Colonic mucosa (tissue), 4 donors: Measurements from ENCODE around the gene PDE6B. TPM values are rescaled to one million over a fixed set of nuclear protein-coding genes. Genes with fewer than 3 reads are reported as not detected.

Experiments
- DNase-seq: peaks from one replicate; pipeline ENCODE4 v3.0.0-alpha.2; 2020
- H3K27ac ChIP-seq: fragments of 200-600 bp; one replicate; pipeline ENCODE4 v1.8.0; 2021
- H3K27me3 ChIP-seq: fragments of 200-600 bp; one replicate; pipeline ENCODE4 v1.8.0; 2021
- H3K36me3 ChIP-seq: fragments of 200-600 bp; one replicate; pipeline ENCODE4 v1.8.0; 2021
- H3K4me1 ChIP-seq: fragments of 200-600 bp; one replicate; pipeline ENCODE4 v1.8.0; 2021; ENCODE audit warnings: mild to moderate bottlenecking
- H3K4me3 ChIP-seq: fragments of 200-600 bp; one replicate; pipeline ENCODE4 v1.8.0; 2021
- H3K9ac ChIP-seq, 2 donors: one replicate each; pipeline ENCODE4 v1.7.0; 2013; ENCODE audit warnings: control low read depth in 2 of 2, low read depth in 2 of 2, low read length in 2 of 2
- H3K9me3 ChIP-seq: fragments of 200-600 bp; one replicate; pipeline ENCODE4 v1.8.0; 2021
- CTCF ChIP-seq: fragments of 200-600 bp; IDR thresholded peaks from one replicate; pipeline ENCODE4 v1.8.0; 2022; ENCODE audit warnings: antibody characterized with exemption, mild to moderate bottlenecking
- intact Hi-C: fragments of 100-400 bp; cut with DNase I; formaldehyde crosslinking; loops from one replicate; pipeline ENCODE4 v1.14.1; 2022
- total RNA-seq, 2 donors: library from RNA; stranded (reverse); fragmentation: NEBNext Ultra II Directional in 1 of 2; extraction: Animal tissue kit (Norgen Biotek cat#: 25700) in 1 of 2; gene quantifications; one replicate each; pipeline ENCODE4 v1.2.1, GENCODE V29; 2021
- donor health status: healthy.
- donor health status: DM: no; HTN: no; CAD: no.
- donor health status: DM: no; HTN: no; CAD: no.

The PDE6B gene
- total RNA-seq, 2 donors from 2014 or later: 1.2 to 2.3 TPM

- H3K36me3 ChIP-seq: no peaks in the 10 kb centered on the region
- H3K27me3 ChIP-seq: no peaks in the 10 kb centered on the region
- H3K4me3 ChIP-seq: no peak overlapping the region
- TF ChIP-seq CTCF: no peak
- H3K9me3 ChIP-seq: no peaks in the 10 kb centered on the region
- intact Hi-C loops: no loop called here
- DNase-seq: no peak
- H3K9ac ChIP-seq: no peak overlapping the region
- H3K27ac ChIP-seq: no peak overlapping the region
- no peaks in the 10 kb centered on the region for H3K4me1 ChIP-seq
These were observed 8.3 kb upstream of the PDE6B start for GRCh38 chr4:616911-617643.

- intact Hi-C loops: no loop called here
These were observed 7.4 kb upstream of the PDE6B start for GRCh38 chr4:617644-618641.

GRCh38 chr4:620201-620600 lies 5.2 kb upstream of the PDE6B start:
- Histone ChIP-seq H3K36me3 (no peaks in the 10 kb centered on the region), H3K9ac (no peak overlapping the region), H3K27me3 (no peaks in the 10 kb centered on the region), H3K4me1 (no peaks in the 10 kb centered on the region), H3K9me3 (no peaks in the 10 kb centered on the region), H3K4me3 (no peak overlapping the region), H3K27ac (no peak overlapping the region)
- no peak for DNase-seq
- intact Hi-C loops: no loop called here
- no peak for TF ChIP-seq CTCF

More at GRCh38 chr4:617644-618641, 7.4 kb upstream of the PDE6B start:
- Histone ChIP-seq H3K36me3 (no peaks in the 10 kb centered on the region), H3K27ac (no peak overlapping the region), H3K27me3 (no peaks in the 10 kb centered on the region), H3K9ac (no peak overlapping the region), H3K4me3 (no peak overlapping the region), H3K4me1 (no peaks in the 10 kb centered on the region), H3K9me3 (no peaks in the 10 kb centered on the region)
- TF ChIP-seq CTCF: no peak
- no peak for DNase-seq

GRCh38 chr4:620851-621261 lies 4.5 kb upstream of the PDE6B start:
- no peak for TF ChIP-seq CTCF
- H3K9ac ChIP-seq: no peak overlapping the region
- H3K27me3 ChIP-seq: no peaks in the 10 kb centered on the region
- intact Hi-C loops: no loop called here
- no peak overlapping the region for H3K4me3 ChIP-seq
- H3K9me3 ChIP-seq: no peaks in the 10 kb centered on the region
- no peak overlapping the region for H3K27ac ChIP-seq
- no peaks in the 10 kb centered on the region for H3K36me3 ChIP-seq
- no peaks in the 10 kb centered on the region for H3K4me1 ChIP-seq
- no peak for DNase-seq

- Histone ChIP-seq H3K36me3 (no peaks in the 10 kb centered on the region), H3K9ac (no peak overlapping the region)
These were observed 3.9 kb upstream of the PDE6B start for GRCh38 chr4:621296-622070.

More at GRCh38 chr4:621296-622070, 3.9 kb upstream of the PDE6B start:
- no peak for TF ChIP-seq CTCF
- Histone ChIP-seq H3K4me1 (no peaks in the 10 kb centered on the region), H3K27ac (no peak overlapping the region), H3K9me3 (no peaks in the 10 kb centered on the region), H3K4me3 (no peak overlapping the region), H3K27me3 (no peaks in the 10 kb centered on the region)
- no peak for DNase-seq
- intact Hi-C loops: no loop called here
